ENCODE results near the gene PACRG.
"Not testable (repeated sequence)": the region's sequence is repeated elsewhere in the genome, so short reads cannot be mapped to it uniquely, and the experiment has no call there.

PACRG gene

DNA sequence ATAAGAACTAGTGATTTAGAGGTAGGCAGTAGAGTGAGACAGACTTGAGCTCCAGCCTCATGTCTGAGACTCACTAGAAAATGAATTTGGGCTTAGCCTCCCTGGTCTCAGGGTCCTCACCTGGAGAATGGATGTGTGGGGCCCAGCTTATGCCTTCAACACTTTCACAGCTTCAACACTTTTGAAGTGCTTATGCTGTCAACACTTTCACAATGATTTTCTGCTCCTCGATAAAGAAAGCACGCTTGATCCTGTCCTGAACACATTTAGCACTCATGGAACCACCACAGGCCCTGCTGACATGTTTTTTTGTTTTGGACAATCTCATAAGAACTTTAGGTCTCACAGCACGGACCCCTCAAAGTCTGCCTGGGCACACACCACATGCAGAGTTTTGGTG, 229.3 kb downstream of the PACRG start:
- DNase-seq, result no peak

DNA sequence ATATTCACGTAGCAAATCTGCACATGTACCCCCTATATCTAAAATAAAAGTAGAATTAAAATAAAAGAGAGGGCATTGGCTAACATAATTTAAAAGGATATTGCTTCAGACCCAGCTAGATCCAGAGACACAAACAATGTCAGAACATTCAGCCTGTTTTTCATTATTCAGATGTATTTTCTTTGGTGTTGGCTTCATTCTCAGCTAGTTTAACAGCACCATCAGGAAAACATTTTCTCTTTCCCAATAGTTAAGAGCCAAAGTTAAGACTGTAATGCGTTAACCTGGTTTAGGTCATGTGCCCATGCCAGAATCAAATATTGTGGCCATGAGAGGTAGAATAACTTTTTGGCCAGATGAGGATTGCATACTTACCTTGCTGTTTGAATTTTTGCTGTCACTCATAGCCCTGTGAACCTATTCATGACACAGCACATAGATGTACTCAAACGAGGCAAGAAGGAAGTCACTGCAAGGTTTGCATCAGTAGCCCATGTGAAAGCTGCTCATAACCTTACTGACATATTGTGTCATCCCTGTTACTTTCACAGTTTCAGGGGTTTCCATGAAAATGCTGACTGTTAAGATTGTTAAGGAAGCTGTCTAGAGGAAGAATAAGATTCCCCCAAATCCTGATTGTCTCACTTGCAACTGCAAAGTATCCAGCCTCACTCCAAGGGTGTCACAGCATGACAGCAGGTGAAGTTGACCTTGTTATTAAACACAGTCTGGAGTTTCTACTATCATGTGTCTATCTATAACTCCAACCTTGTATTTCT, 233.1 kb downstream of the PACRG start:
- no peak for DNase-seq

DNA sequence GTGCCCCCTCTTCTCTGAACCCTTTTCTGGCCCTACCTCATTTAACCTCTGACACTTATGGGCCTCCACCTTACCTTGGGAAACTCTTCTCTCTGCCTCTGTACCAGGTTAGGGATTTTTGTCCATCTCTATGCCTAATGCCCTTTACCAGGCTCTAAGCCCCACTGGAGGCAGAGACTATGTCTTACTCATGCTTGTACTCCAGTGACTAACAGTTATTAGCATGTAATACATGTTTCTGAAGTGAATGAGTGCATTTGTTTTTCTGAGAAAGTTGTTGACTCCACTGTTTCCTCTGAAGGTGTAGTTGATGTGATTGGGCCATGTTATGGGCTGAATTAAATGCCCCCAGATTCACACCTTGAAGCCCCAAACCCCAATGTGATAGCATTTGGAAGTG, 234.3 kb downstream of the PACRG start:
- no peak for DNase-seq

DNA sequence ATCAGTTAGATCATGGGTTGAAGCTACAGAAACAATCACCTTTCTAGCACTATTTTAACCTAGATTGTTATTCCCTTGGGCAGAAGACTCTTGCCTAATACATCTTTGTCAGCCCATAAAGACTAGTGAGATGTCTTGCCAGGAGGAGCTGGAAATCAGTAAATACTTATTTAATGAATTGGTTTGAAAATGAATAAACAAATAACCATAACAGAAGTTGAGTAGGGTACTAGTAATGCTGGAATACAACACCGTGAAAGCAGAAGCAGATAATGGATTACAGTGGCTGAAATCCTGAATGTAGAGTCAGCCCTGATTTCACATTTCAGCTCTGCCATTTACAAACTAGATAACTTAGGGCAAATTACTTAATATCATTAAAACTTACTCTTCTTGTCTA, 236.1 kb downstream of the PACRG start:
- no peak for DNase-seq

DNA sequence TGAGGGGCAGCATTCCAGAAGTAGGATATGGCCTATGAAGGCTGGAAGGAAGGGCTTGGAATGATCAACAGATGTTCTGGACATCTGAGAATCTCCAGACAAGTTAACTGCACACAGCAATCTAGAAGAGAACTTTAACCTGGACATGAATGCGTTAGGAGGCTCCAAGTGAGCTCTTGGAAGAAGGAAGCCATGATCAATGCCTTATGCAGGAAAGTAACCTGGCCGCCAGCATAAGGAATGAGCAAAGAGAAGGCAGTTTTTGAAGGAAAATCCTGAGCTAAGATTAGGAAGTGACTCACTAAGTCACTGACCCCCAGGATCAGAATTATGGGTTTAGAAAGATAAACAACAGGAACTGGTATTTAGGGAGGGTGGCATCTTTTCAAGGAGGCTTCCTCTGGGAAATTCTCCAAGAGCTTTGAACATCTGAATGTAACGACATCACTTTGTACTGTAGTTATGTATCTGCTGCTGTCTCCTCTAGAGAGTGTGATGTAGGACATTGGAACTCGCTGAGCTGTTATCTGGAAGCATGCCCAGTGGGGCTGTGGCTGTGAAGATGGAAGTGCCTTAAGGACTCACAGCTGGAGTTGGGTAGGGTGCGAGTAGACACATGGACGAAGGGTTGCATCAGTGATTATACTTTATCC, 236.8 kb downstream of the PACRG start:
- DNase-seq, result no peak

DNA sequence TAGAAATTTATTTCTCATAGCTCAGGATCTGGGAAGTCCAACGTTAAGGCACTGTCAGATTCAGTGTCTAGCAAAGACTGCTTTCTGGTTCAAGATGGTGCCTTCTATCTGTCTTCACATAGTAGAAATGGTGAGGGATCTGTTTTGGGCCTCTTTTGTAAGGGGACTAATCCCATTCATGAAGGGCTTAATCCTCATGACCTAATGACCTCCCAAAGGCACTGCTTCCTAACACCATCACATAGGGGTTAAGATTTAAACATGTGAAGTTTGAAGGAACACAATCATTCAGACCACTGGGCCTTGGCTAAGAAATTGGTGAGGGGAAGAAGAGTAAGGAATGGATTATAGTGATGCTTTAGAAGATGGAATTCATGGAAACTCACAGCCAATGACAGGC, 237.6 kb downstream of the PACRG start:
- DNase-seq, result no peak

DNA sequence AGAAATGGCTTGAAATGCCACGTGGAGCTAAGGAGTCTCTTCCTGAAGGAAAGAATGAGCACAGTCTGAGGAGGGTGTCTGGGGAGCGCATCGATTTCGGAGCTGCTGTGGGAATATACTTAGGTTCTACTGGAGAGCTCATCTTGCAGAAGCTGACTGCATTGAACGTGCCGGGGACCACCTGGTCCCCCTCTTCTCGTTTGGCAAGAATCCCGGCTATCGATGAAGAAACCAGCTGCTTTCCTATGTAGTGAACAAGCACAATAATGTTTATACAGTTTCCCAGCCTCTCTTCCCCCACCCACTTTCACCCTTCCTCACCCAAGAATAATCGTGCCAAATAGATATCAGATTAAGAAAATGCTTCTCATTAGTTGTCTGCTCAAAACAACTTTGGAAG, 242.5 kb downstream of the PACRG start:
- no peak for DNase-seq

DNA sequence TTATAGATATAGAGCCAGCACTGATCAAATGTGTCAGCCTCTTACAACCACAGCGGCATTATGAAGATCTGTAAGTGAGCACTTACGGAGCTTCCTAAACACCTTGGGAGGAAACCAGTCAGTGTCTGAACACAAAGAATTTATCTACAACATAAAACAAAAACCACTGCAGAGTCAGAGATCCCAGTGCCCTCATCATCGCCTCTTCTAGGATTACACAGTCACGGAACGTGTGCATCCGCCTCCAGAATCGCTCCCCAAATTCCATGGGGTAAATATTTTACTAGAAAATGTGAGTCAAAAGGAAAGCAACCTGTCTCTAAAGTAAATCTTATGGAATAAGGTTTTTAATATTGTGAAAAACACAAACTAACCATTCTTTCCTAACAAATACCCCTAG, 243.6 kb downstream of the PACRG start:
- DNase-seq, result no peak

DNA sequence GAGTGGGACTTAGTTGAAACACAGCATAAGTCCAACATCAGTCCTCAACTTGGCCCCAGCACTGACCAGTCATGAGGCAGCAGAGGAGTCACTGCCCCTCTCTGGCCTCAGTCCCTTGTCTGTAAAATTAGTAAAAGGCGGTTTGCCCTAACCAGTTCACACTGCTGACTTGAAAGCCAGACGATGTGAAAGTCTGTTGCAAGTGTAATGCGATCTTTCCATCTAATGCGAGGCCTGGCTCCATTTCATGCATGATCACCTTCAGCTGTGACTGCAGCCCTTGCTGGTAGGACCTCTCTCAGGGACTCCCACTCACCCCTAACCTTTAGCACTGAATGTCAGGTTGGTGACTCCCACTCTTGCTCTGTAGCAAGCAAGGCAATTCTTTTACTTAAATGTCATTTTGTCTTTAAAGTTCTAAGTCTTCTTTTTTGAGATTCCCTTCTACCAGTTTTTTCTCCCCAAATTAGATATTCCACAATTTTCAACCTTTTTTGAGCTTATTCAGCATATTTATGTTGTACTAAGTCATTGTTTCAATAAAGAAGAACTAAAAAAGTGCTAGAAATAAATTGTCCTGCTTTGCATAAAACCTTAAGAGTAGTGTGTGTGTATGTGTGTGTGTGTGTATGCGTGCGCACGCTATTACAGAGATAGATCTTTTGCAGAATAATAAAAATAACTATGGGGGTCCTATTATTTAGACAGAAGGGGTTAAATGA, 245.5 kb downstream of the PACRG start:
- no peak for DNase-seq

DNA sequence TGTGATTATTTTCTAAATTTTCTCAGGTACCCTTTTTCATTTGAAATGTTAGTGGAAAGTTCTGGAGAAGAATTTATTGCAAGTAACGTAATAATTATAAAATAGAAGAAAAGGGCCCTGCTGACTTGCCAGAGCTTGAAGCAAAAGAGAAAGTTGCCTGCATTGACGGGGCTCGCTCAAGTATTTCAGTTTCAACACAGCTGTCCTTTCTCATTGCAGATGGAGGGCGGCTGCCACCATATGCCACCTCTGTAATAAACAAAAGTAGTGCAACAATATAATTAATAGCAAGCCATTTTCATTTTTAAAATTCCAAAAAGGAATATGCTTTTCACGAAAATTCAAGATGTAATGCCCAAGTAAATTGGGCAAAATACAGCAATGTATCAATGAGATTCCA, 246.2 kb downstream of the PACRG start:
- no peak for DNase-seq

DNA sequence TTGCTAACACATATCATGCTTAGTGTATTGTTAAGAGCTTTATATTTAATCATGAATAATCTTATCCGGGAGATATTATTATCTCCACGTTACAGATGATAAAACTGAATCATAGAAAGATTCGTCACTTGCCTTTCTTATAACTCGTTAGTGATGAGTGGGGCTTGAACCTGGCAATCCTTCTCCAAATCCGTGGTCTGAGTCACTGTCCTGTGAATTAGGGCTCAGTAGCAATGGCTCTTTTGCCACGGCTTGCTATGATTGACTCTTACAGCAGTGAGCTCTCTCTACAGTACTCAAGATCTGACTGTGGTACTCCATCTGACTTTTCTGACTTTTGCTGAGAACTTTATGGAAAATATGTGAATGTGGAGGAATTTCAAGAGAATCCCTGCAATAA, 246.9 kb downstream of the PACRG start:
- DNase-seq, result no peak

DNA sequence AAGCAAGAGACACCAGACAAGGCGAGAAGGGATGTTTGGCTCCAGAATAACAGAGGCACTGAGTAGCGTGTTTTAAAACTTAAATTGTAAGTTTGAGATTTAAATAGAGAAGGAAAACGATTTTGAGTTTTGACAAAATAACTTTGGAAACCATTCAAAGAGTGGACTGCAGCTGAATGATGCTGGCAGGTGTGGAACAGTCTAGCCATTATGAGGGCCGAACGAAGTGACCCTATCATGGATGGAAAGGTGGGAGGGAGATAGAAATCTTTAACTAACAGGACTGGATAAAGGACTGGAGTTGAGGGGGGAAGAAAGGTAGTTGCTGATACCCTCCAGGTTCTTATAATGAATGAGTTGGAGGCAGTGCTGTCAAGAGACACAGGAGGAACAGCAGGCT, 248.4 kb downstream of the PACRG start:
- DNase-seq, result no peak

DNA sequence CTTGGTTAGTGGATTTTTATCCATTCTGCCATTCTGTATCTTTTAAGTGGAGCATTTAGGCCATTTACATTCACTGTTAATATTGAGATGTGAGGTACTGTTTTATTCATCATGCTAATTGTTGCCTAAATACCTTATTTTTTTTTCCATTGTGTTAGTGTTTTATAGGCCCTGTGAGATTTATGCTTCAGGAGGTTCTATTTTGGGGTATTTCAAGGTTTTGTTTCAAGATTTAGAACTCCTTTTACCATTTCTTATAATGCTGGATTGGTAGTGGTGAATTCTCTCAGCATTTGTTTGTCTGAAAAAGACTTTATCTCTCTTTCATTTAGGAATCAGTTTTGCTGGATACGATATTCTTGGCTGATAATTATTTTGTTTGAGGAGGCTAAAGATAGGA, 255.5 kb downstream of the PACRG start:
- not testable (repeated sequence) for DNase-seq

DNA sequence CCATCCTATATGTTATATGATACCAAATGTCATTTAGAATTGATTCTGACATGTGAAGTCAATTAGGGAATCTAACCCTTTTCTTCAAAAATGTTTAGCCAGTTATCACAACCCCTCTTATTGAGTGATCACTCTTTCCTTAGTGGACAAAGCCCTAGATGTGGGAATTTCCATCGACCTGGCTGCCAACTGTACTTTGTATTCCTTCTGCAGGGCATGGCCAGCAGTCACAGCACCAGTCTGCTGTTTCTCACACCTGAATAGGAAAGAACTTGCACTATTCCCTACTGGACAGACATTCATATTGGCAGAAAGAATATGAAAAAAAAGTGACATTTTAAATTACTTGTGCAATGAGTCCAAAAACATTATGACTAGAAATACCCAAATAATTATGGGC, 271.0 kb downstream of the PACRG start:
- no peak for DNase-seq

DNA sequence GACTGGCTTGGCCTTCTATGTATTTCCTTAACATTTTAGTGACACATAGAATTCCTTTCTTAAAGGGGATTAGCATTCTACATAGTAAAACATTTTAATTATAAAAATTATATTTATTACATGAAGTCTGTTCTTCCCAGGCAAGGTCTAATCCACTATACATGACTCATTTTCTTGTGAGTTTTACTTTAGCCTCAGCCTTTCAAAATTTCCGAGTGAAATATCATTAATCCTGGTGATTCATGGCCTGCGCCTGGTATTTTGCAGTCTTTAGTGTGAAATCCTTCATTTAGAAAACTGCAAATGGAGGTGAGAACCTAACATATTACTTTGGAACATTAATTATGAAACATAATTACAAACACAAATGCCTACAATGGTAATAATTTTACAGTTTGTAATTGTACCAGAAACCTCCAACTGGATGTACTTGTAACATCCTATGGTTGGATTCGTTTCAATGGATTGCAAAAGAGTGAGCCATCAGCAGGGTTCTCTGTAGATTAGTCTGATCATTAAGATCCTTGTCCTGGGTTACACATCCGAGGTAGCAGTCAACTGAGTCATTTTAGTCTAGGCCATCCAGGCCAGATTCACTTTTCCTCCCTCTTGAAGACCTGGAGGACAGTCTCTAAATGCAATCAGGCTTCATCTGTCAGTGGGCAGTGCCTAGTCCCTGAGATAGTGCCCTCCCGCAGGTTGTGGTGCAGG, 272.0 kb downstream of the PACRG start:
- DNase-seq, result no peak

DNA sequence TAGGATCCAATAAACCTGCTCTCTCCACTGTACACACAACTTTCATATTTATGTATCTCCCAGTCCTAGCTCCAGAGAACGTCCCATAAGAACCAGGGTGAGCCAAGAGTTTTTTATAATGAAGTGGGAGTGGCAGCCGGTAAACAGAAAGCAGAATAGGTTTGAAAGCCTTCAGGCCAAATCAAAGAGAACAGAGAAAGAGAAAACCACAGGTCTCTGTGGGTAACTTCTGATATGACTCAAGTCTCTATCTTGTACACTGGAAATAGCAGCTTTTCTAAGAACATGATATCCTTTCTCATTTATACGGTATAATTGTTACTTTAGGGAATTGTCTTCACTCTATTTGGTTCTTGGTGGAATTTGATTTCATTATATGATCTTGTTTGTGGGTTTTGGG, 273.6 kb downstream of the PACRG start:
- DNase-seq, result no peak

DNA sequence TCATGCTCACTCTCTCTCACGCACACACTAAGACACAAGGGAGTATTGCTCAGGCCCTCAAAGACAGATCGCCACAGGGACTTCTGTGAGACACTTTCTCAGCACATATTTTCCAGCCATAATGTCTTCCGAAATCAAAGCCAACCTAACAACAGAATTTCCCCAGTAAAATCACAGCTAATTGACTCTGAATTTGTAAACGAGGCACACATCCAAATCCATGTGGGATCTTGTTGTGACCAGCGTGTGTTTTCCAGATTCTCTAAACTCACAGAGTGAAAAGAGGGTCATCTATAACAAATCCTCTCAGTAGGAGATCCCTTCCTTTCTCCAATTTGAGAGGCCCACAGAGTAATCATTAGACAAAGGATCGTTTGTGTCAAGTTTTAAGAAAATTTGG, 280.4 kb downstream of the PACRG start:
- DNase-seq, result no peak

DNA sequence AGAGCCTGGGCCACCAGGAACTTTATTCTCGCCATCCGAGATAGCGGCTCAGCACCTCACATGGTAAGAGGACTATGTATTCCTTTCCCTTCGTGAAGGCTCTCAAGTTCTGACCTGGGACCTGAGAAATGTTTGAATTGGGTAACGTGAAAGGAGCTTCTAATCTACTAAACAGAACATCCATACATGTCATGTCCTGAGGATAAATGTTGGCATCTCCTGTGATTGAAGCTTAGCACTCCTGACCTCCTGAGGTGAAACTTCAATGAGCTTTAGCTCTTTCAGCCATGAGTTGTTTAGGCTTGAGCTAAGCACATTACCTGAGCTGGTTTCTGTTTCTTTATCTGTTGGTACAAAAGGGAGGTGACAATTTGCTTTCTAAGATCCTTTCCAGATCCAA, 280.9 kb downstream of the PACRG start:
- DNase-seq, result no peak

DNA sequence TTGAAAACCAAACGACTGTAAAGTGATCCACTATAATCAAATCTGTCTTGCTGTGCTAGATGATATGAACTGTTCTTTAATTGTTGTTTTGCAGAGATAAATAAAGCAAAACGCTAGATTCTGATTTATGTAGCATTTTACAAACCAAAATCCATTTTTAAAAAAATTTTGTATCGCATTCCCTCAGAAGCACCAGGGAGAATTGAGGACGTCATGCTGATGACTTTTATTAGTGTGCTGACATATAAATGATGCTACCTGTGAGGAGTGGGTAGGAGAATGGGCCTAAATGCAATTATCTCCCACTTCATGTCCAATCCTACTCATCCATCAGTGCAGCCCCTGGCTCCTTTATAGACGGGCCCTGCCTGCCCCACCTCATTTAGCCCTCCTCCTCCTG, 282.4 kb downstream of the PACRG start:
- no peak for DNase-seq

DNA sequence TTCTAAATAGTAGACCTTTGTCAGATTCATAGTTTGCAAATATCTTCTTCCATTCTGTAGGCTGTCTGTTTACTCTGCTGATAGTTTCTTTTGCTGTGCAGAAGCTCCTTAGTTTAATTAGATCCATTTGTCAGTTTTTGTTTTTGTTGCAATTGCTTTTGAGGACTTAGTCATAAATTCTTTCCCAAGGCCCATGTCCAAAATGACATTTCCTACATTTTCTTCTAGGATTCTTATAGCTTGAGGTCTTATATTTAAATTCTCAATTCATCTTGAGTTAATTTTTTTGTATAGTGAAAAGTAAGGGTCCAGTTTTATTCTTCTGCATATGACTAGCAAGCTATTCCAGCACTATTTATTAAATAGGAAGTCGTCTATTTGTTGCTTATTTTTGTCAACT, 287.0 kb downstream of the PACRG start:
- no peak for DNase-seq

DNA sequence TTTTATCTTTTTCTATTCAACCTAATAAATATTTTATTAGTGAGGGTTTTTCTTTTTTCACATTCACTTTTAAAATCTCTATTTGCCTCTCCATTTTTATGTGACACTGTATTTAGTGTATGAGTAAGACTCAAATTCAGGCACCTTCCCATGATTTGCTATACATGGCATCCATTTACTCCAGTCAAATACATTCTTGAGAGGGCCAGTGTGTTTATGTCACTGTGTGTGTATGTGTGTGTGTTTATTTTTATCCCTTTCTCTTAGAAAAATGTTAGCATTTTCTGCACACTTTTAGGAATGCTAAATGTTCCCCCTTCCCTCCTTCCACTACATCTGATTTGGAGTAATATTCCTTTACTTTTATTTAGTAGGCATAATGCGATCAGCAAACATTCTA, 290.0 kb downstream of the PACRG start:
- DNase-seq, result no peak

DNA sequence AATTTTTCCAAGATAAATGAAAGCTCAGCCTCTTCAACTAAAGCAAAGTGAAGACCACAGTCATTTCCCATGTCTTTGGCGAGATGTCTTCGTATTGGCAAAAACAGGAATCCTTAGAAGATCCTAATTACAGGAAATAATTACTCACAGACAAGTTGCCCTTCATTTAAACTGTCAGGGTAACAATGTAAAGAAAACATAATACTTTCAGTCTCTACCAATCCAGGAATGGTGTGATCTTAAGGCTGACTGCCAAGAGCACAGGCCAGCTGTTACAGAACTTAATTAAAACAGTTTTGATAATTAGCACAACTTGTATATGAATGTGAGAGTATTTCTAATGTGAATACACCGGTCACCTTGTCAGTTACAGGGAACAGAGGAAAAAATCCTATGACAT, 292.2 kb downstream of the PACRG start:
- no peak for DNase-seq

DNA sequence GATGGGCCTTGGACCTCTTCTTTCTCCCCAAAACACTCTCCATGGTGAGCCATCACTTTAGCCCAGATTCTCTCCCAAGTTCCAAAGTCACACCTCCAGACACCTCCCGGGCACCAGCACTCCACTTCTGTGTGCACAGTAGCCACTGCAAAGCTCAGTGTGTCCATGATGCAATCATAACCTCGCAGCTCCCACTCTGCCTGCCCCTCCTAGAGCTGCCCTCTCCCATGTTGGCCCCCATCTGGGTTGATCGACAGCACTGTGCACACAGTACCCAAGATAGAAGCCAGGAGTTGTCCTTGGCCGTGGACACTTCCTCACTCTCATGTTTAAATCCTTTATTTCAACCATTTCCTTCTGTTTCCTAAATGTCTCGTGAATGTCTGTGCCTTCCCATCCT, 293.3 kb downstream of the PACRG start:
- DNase-seq, result no peak

DNA sequence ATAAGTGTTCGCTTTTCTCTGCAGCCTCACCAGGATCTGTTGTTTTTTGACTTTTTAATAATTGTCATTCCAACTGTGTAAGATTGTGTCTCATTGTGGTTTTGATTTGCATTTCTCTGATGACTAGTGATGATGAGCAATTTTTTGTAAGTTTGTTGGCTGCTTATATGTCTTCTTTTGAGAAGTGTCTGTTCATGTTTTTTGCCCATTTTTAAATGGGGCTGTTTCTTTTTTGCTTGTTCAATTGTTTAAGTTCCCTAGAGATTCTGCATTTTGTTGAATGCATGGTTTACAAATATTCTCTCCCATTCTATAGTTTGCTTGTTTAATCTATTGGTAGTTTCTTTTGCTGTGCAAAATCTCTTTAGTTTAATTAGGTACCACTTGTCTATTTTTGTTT, 295.9 kb downstream of the PACRG start:
- no peak for DNase-seq
